LNCaP clone FGC (cell line): ENCODE results near the gene ATRIP.

Source experiments
- DNase-seq: peaks from one replicate; pipeline ENCODE4 v3.0.0-alpha.2; 2011; ENCODE audit warnings: low read depth
- H3K4me3 ChIP-seq: 2 replicates; pipeline ENCODE4 v1.5.1; 2011; ENCODE audit warnings: mild to moderate bottlenecking, low read depth, low read length, control low read depth
- TF ChIP-seq, protein P1 (sequence below): IDR thresholded peaks from 2 replicates; pipeline ENCODE4 v1.5.1; 2012; ENCODE audit warnings: mild to moderate bottlenecking; ENCODE audit not compliant: control insufficient read depth, insufficient read depth; ENCODE audit errors: extremely low read depth

The ATRIP gene

GRCh38 chr3:48426401-48426909 is 20.1 kb upstream of the ATRIP start:
- TF ChIP-seq, protein P1, sequence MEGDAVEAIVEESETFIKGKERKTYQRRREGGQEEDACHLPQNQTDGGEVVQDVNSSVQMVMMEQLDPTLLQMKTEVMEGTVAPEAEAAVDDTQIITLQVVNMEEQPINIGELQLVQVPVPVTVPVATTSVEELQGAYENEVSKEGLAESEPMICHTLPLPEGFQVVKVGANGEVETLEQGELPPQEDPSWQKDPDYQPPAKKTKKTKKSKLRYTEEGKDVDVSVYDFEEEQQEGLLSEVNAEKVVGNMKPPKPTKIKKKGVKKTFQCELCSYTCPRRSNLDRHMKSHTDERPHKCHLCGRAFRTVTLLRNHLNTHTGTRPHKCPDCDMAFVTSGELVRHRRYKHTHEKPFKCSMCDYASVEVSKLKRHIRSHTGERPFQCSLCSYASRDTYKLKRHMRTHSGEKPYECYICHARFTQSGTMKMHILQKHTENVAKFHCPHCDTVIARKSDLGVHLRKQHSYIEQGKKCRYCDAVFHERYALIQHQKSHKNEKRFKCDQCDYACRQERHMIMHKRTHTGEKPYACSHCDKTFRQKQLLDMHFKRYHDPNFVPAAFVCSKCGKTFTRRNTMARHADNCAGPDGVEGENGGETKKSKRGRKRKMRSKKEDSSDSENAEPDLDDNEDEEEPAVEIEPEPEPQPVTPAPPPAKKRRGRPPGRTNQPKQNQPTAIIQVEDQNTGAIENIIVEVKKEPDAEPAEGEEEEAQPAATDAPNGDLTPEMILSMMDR, result no peak
- no peak for DNase-seq
- no peak overlapping the region for H3K4me3 ChIP-seq

GRCh38 chr3:48426944-48427629 is 19.4 kb upstream of the ATRIP start:
- no peak overlapping the region for H3K4me3 ChIP-seq
- TF ChIP-seq, protein P1, result no peak
- DNase-seq, result no peak

DNA sequence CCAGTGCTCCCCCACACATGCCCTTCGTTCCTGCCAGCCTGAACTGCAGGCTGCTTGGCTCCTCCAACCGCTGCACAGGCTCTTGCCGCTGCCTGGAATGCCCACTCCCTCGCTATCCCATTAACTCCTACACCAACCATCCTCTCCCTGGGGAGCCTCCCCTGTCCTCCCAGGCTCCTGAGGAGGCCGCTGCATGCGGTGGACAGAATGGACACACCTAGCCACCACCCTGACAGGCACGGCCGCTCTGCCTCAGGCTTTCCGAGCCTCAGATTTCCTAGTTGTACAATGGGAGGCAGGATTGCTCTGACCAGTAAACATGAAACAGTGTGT is 18.9 kb upstream of the ATRIP start:
- no peak for DNase-seq
- H3K4me3 ChIP-seq, result no peak overlapping the region
- TF ChIP-seq, protein P1, result no peak

DNA sequence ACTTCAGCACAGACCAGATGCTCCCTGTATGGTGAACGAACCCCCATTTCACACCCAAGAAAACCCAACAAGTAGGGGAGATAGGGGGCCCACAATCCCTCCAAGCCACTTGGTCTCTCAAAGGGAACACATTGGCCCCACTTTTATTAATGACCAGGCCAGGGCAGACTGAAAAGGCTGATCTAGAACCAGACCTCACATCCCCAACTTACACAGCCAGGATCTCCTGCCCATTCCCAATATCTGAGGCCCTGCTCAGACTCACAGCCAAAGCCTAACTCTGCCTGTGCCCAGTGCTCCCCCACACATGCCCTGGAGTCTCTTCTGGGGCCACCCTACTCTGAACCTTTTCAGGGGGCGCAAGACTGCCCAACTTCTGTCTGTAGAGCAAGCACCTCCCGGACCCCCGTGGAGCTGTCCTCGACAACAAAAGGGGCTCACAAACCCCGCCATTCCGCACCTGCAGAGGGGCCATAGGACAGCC is 18.4 kb upstream of the ATRIP start:
- peak overlapping the region; percentile 63 for H3K4me3 ChIP-seq
- TF ChIP-seq, protein P1, result no peak
- DNase-seq, result no peak

DNA sequence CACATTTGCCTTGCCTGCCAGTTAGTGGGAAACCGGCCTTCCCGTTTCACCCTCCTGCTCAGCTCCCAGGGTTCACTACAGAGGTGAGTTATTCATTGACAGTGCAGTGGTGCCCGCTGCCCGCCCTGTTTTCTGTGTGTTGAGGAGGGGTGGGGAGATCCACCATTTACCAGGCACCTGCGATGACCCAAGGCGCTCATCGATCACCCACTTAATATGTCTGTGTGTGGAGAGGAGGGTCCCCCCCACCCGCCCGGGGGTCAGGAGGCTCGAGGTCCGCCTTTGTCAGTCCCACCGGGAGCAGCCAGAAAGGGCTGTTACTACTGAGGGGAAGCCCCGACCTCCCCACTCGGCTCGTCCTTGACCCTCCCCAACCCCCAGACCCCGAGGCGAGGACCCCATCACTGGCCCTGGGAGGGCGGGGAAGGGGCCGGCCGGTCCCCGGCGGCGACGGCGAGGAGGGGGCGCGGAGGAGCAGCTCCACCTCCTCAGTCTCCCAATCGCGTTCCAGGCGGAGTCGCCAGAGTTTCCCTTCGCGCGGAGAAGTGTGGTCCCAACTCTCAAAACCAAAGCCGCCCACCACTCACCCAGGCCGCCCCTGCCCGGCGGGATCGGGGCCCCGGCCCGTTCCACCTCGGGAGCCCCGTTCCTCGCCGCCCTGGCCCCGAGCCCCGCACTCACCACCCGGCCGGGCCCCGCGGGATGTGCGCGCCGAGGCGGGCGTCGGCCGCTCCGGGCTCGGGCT is 17.8 kb upstream of the ATRIP start:
- no peak for DNase-seq
- peak overlapping the region; percentile 63 for H3K4me3 ChIP-seq
- TF ChIP-seq, protein P1, result no peak

DNA sequence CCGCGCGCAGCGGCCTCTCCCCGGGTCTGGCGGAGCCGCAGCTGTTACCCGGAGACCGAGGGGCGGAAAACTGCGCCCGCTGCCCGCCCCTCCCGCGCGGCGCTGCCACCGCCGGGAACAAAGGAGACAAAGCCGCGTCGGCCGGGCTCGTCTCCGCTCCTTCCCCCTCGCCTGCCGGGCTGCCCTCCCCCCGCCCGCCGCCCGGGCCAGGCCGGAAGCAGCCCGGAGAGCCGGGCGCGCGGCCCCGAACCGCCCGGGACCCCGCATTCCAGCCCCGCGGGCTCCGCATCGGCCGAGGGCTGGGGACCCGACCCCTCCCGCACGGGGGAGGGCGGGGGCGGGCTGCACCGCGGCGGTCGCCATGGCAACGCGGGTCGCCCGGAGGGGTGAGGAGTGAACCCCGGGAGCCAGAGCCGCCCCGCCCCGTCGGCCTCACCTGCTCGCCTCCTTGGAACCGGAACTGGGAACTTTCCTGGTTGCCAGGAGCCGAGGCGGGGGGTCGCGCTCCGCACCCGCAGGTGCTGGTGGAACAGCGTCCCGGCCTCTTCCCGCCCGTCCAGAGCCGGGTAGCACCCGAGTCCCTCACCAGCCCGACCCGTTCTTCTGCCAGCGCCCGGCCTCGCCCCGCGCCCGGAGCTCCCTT is 17.1 kb upstream of the ATRIP start:
- TF ChIP-seq, protein P1, result no peak
- DNase-seq, result no peak
- H3K4me3 ChIP-seq, result peak overlapping the region; percentile 63
